SK-N-SH treated with all-trans-retinoic acid at 6 μM for 48 hours (cell line): Measurements from ENCODE around the gene RGS1.

Source experiments
- ATAC-seq: fragments of 200-7000 bp; cut with Tn5 transposase; 3 replicates; pipeline ENCODE4 v1.9.1; 2020; ENCODE audit warnings: mild to moderate bottlenecking, moderate library complexity
- ARNTL ChIP-seq: fragments of 450-650 bp; formaldehyde crosslinking; IDR thresholded peaks from 2 replicates; pipeline ENCODE4 v1.5.0; 2020; ENCODE audit warnings: low read depth, mild to moderate bottlenecking, moderate library complexity, borderline replicate concordance
- BACH2 ChIP-seq: fragments of 250-450 bp; sonication (Bioruptor Pico); IDR thresholded peaks from 2 replicates; pipeline ENCODE4 v1.9.0; 2021; ENCODE audit warnings: mild to moderate bottlenecking, borderline replicate concordance
- CREB5 ChIP-seq: fragments of 250-450 bp; sonication (Bioruptor Pico); IDR thresholded peaks from 2 replicates; pipeline ENCODE4 v1.5.1; 2020; ENCODE audit warnings: low read depth, mild to moderate bottlenecking, moderate library complexity
- CSDC2 ChIP-seq: fragments of 250-450 bp; sonication (Bioruptor Pico); IDR thresholded peaks from 2 replicates; pipeline ENCODE4 v1.5.0; 2020; ENCODE audit warnings: mild to moderate bottlenecking, moderate library complexity
- CSRNP3 ChIP-seq: fragments of 250-450 bp; sonication (Bioruptor Pico); IDR thresholded peaks from 2 replicates; pipeline ENCODE4 v1.5.1; 2021; ENCODE audit warnings: mild to moderate bottlenecking, moderate library complexity
- ESRRG ChIP-seq: fragments of 250-450 bp; sonication (Bioruptor Pico); IDR thresholded peaks from 2 replicates; pipeline ENCODE4 v1.6.1; 2021; ENCODE audit warnings: mild to moderate bottlenecking
- ISL1 ChIP-seq: fragments of 250-450 bp; sonication (Bioruptor Pico); IDR thresholded peaks from 2 replicates; pipeline ENCODE4 v2.1.2; 2022; ENCODE audit warnings: mild to moderate bottlenecking, moderate library complexity
- OSR1 ChIP-seq: fragments of 250-450 bp; sonication (Bioruptor Pico); IDR thresholded peaks from 2 replicates; pipeline ENCODE4 v1.8.0; 2022; ENCODE audit warnings: moderate library complexity, mild to moderate bottlenecking, inconsistent platforms
- PATZ1 ChIP-seq: fragments of 250-450 bp; sonication (Bioruptor Pico); IDR thresholded peaks from 2 replicates; pipeline ENCODE4 v1.8.0; 2020; ENCODE audit warnings: mild to moderate bottlenecking, moderate library complexity, borderline replicate concordance
- POU6F1 ChIP-seq: fragments of 250-450 bp; sonication (Bioruptor Pico); IDR thresholded peaks from 2 replicates; pipeline ENCODE4 v1.8.0; 2021; ENCODE audit warnings: low read depth, mild to moderate bottlenecking, moderate library complexity, borderline replicate concordance
- PPARA ChIP-seq: fragments of 250-450 bp; sonication (Bioruptor Pico); IDR thresholded peaks from 2 replicates; pipeline ENCODE4 v1.5.0; 2020; ENCODE audit warnings: mild to moderate bottlenecking, borderline replicate concordance
- RARB ChIP-seq: fragments of 250-450 bp; sonication (Bioruptor Pico); IDR thresholded peaks from 2 replicates; pipeline ENCODE4 v1.8.0; 2021; ENCODE audit warnings: mild to moderate bottlenecking, moderate library complexity
- SNAI2 ChIP-seq: fragments of 250-450 bp; sonication (Bioruptor Pico); IDR thresholded peaks from 2 replicates; pipeline ENCODE4 v1.5.0; 2020; ENCODE audit warnings: mild to moderate bottlenecking, moderate library complexity
- TCF4 ChIP-seq: fragments of 250-450 bp; sonication (Bioruptor Pico); IDR thresholded peaks from 2 replicates; pipeline ENCODE4 v1.8.0; 2021; ENCODE audit warnings: mild to moderate bottlenecking, moderate library complexity, borderline replicate concordance
- TOX ChIP-seq: fragments of 250-450 bp; sonication (Bioruptor Pico); IDR thresholded peaks from 2 replicates; pipeline ENCODE4 v1.8.0; 2021; ENCODE audit warnings: mild to moderate bottlenecking, moderate library complexity, borderline replicate concordance
- TSHZ2 ChIP-seq: fragments of 250-450 bp; sonication (Bioruptor Pico); IDR thresholded peaks from 2 replicates; pipeline ENCODE4 v1.5.0; 2020; ENCODE audit warnings: mild to moderate bottlenecking, moderate library complexity
- ZC3H10 ChIP-seq: fragments of 250-450 bp; sonication (Bioruptor Pico); IDR thresholded peaks from 2 replicates; pipeline ENCODE4 v1.5.1; 2021; ENCODE audit warnings: mild to moderate bottlenecking, moderate library complexity
- ZFP30 ChIP-seq: fragments of 450-650 bp; formaldehyde crosslinking; IDR thresholded peaks from 2 replicates; pipeline ENCODE4 v1.5.0; 2022; ENCODE audit warnings: mild to moderate bottlenecking, moderate library complexity
- ZNF565 ChIP-seq: fragments of 450-650 bp; formaldehyde crosslinking; conservative IDR thresholded peaks from 2 replicates; pipeline ENCODE4 v1.5.0; 2020; ENCODE audit warnings: low read depth, mild to moderate bottlenecking, moderate library complexity
- ZNF70 ChIP-seq: fragments of 450-650 bp; formaldehyde crosslinking; IDR thresholded peaks from 2 replicates; pipeline ENCODE4 v1.5.0; 2020; ENCODE audit warnings: mild to moderate bottlenecking, moderate library complexity

The RGS1 gene

GRCh38 chr1:192529031-192529755 is 46.4 kb upstream of the RGS1 start:
- TF ChIP-seq RARB (CRISPR knock-in tag) (no peak), BACH2 (no peak), ISL1 (CRISPR knock-in tag) (no peak), TOX (CRISPR knock-in tag) (no peak), ARNTL (CRISPR knock-in tag) (no peak), PPARA (CRISPR knock-in tag) (no peak), ZNF70 (CRISPR knock-in tag) (no peak), SNAI2 (no peak), CSRNP3 (no peak), CSDC2 (CRISPR knock-in tag) (no peak), CREB5 (CRISPR knock-in tag) (no peak), PATZ1 (CRISPR knock-in tag) (no peak), TSHZ2 (CRISPR knock-in tag) (no peak), ZC3H10 (CRISPR knock-in tag) (no peak), ZFP30 (CRISPR knock-in tag) (no peak), POU6F1 (CRISPR knock-in tag) (no peak), TCF4 (CRISPR knock-in tag) (no peak), ESRRG (CRISPR knock-in tag) (no peak), ZNF565 (CRISPR knock-in tag) (no peak)
- peak; percentile 34 for ATAC-seq

GRCh38 chr1:192529811-192530210 is 45.8 kb upstream of the RGS1 start:
- peak; percentile 33 for ATAC-seq
- TF ChIP-seq PPARA (CRISPR knock-in tag) (no peak), ESRRG (CRISPR knock-in tag) (no peak), CREB5 (CRISPR knock-in tag) (no peak), SNAI2 (no peak), BACH2 (no peak), ZNF565 (CRISPR knock-in tag) (no peak), TSHZ2 (CRISPR knock-in tag) (no peak), OSR1 (CRISPR knock-in tag) (no peak)
